CD4-positive, alpha-beta T cell treated with Interleukin-17A for 4 hours (primary cell): ENCODE results near the gene NBDY.
"Not testable (repeated sequence)": the region's sequence is repeated elsewhere in the genome, so short reads cannot be mapped to it uniquely, and the experiment has no call there.

ENCODE experiments used
- DNase-seq: peaks from one replicate; pipeline ENCODE4 v3.0.0-alpha.2; 2020; ENCODE audit warnings: mixed read lengths

Gene NBDY, protein sequence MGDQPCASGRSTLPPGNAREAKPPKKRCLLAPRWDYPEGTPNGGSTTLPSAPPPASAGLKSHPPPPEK

DNA sequence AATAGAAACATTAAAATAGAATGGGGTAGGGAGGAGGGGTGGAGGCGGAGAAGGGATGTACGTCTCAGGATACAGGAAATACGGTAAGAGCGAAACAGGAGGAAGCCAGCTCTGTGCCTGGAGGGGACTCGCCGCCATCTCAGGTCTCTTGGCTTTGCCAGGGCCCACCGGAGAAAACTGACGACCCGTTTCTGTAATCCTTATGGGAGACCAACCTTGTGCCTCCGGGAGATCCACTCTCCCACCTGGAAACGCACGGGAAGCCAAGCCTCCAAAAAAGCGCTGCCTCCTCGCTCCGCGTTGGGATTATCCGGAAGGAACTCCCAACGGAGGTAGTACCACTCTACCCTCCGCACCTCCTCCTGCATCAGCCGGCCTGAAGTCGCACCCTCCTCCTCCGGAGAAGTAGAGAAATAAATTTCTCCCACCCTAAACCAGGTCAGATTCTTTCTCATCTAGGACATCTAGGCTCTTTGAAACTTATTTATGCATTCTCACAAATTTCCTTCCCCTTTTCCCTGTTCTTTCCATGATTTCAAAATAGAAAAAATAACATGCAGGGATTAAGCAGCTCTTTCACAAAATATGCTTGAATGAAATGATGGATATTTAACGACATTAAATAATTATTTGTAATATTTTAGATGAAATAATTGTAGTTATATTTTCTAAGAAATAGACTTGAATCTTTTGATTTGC lies at the start of gene NBDY:
TSS of gene NBDY (plus strand) at position 92 of the 699 bp plus-strand sequence. CDS start at position 203, 111 bp downstream.
- DNase-seq = peak; percentile 40

DNA sequence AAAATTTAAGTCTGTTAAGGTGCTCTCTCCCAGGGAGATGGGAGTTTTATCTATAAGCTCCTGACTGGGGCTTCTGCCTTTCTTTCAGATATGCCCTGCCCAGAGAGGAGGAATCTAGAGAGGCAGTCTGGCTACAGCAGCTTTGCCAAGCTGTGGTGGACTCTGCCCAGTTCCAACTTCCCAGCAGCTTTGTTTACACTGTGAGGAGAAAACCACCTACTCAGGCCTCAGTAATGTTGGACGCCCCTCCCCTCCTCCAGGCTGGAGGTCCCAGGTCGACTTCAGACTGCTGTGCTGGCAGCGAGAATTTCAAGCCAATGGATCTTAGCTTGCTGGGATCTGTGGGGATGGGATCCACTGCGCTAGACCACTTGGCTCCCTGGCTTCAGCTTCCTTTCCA lies 24.5 kb upstream of the NBDY start:
- not testable (repeated sequence) for DNase-seq

DNA sequence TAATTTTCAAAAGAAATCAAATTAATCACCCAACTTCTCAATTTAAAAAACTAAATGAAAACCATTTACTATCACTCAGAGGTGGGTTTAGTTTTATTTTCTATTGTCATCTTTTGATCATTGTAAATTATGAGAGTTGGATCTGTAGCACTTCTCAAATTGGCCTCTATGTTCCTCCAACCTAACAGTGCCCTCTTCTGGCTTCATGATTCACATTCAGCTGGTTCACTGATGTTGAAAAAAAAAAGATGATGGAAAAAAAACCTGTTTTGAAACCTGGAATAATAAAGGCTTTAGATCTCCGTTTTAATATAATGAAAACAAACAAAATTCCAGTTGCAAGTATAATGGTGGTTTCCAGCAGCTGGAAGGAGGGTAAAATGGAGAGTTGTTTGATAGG lies 2.4 kb upstream of the NBDY start:
- peak; percentile 31 for DNase-seq

DNA sequence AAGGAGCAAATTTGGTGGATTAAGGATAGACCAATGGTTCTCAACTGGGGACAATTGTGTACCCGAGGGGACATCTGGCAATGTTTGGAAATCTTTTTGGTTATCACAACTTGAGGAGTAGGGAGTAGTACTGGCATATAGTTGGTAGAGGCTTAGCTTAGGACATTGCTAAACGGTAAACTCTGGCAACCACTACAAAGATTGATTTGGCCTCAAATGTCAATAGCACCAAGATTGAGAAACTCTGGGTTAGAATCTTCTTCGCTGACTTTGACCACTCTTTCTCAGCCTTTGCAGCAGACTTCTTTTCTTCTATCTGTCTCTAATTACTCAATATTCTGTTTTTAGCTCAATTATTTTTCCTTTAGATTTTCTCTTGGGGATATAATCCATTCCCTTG lies 1.5 kb upstream of the NBDY start:
- DNase-seq = no peak

DNA sequence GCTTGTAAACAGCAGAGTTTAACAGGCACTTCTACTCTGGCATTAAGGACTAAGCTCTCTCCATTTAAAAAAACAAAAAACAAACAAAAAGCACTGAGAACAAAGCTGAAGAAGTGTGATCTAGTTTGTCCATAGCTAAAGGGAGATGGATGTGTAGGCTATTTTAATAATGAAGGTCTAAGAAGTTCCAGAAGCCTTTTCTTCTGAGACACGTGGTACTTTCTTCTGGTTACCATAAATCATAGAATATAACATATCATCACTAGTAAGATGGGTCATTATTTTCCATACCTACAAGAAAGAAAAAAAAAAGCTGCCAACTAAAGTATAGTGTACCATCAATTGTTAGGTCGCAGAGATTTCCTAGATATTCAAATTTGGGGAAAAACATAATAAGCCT lies 722 bp upstream of the NBDY start:
- no peak for DNase-seq

DNA sequence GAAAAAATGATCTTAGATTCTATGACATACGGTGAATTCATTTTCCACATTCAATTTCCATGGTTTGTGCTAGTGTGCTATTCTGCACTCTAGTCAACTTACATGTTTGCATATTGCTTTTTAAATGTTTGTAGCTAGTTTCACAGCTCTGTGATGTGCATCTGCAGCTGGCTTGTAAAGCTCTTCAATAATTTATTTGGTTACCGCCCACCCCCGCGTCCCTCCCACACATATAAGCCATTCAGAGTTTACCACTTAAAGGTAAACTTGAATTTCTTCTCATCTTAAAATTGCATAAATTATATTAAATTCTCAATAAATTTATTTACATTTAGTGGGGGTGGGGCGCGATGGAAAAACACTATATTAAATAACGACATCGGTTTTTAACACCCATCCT lies 291 bp upstream of the NBDY start:
- peak; percentile 23 for DNase-seq

DNA sequence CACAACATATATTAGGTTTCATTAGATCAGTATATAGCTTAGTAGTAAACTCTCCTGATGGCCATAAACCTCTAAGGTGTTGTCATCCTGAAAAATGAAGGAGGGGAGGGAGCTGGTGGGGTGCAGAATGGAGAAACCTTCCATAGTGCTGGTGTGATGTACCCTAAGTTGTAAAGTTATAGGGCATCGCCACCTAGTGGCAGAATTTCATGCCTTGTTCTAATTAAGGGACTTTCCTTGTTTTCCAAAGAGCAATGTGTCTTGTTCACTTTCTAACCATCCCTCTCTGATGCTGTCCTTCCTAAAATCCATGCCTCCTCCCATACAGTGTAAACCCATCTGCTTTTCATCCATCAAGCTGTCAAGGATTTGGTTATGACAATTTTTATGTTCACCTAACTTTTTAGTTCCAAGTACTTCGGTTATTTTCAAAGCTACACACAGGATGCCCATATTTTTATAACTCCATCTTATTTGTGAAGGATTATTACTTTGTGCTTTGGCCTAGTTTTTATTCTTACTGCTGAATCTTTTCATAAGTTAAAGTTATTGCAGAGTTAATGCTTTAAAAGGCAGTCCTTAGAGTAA lies 4.5 kb downstream of the NBDY start:
- DNase-seq = peak; percentile 68

DNA sequence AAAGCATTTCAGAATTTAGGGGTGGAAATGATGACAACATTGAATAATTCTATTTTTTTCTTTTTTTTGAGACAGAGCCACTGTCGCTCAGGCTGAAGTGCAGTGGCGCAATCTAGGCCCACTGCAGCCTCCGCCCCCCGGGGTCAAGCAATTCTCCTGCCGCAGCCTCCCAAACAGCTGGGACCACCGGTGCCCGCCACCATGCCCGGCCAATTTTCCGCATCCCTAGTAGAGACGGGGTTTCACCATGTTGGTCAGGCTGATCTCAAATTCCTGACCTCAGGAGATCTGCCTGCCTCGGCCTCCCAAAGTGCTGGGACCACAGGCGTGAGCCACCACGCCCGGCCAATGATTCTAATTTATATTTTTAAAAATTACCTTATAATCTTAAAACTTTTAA lies 7.2 kb downstream of the NBDY start:
- no peak for DNase-seq

DNA sequence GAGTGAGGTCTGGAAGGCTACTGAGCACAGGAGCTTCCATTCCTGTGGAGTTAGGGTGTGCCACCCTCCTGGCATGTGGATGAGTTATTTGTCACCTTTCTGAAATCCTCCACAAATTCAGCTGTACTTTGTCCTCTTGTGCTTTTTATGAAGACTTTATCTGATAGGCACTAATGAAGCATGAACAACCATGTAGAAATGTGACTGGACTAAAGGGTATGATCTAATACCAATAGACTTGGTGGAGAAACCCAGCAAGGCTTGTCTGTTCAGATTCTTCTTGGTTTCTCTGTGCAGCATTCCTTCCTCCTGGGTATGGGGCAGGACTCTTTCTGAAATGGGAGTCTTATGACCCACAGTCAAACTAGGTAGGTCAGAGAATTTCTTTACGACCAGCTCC lies 9.6 kb downstream of the NBDY start:
- no peak for DNase-seq

DNA sequence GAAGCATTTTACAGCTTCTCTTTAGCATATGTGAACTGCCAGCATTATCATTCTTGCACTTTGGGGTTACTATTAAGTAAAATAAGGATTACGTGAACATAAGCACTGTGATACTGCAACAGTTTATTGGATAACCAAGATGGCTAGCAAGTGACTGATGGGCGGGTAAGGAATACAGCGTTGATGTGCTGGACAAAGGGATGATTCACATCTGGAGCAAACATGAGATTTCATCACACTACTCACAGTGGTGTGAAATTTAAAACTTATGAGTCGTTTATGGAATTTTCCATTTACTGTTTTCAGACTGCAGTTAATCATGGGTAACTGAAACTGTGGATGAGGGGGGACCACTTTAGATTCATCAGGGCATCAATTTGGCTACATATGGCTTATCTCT lies 16.0 kb downstream of the NBDY start:
- DNase-seq = no peak

DNA sequence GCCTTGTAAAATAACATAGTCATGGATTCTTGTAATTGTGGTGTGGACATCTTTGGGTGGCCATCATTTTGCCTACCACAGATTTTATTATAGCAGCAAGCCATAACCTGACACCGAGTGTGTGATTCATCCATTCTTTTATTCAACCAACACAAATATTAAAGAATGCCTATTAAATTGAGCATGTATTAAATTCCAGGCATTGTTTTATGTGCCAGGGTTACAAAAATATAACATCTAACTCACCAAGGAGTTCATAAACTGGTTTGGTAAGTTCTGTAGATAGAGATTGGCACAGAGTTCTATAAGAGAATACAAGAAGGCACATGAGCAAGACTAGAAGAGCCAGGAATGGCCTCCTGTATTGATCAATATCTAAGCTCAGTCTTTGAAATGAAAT lies 18.0 kb downstream of the NBDY start:
- no peak for DNase-seq

DNA sequence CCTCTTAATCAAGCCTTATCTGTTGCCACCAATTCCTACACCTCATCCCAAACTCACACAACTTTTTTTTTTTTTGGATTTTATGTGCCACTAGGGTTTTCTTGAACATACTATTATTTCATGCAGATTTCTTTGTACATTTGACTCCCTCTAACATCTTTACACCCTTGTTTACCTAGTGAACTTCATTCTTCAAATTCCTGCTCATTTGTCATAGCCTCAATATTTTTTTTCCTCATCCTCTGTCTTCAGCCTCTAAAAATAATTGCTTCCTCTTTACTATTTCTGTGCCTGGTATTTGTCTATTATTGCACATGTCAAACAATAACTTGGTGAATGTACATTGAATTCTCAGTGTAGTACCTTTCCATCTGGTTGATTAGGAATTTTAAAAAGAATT lies 22.0 kb downstream of the NBDY start:
- DNase-seq = no peak

DNA sequence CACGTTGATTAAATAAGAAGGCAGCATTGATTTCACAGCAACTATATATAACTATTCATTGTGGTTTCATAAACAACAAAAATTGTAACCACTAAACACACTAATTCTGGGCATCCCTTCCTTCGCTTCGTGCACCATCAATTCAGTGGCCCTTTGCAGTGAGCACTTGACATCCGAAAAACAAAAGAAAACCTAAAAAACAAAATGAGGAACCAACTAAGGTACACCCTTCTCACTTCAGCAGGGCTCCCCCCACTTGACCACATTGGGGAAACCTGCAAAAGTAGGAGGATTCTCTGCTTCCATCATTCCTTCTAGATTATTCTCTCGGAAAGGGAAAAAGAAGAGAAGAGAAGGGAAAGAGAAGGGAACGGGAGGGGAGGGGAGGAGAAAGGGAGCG lies 28.3 kb downstream of the NBDY start:
- no peak for DNase-seq

DNA sequence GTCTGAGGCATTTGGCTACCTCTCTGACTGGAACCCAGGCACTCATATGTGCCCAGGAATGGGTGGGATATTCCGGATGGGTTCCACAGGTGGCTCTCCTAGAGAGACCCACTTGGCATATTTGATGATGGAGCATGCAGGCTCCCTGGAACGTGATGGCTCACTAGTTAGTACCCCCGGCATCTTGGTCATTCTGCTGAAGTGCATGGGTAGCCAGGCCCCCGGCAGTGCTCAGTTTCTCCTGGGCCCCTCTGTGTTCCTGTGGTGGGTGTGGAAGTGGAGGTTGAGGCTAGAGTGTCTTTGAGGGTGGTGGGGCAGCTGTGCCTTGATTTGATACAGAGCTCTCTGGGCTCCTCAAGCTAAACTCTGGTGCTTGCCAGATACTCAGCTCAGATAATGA lies 29.4 kb downstream of the NBDY start:
- no peak for DNase-seq

DNA sequence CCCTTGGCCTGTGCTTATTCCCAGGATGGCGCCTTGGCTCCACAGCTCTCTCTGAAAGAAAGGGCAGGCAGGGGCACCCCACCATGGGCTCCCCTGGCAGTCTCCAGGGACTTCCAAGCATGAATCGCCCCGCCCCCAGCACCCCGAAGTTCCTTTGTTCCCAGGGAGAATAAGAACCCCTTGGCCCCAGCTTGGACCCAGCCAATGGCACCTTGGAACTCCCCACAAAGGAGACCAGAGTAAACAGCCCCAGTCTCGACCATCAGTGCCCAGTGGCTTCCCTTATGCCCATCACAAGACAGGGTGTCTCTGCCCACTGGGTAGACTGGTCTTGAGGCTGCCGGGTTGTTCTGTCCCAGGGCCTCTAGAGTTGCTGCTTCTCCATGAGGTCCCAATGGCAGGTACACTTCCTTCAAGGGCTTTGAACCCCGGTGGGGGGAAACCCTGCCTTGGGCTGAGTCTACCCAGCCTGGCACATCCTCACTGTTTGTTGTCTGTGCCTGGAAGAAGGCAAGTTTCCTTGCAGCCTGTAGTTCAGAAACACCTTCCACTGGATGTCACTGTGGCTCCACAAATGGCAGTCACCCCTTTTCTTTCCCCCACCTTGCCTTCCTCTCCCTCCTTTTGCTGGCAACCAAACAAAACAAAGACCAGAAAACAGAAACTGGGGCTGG lies 30.8 kb downstream of the NBDY start:
- DNase-seq = peak; percentile 38

DNA sequence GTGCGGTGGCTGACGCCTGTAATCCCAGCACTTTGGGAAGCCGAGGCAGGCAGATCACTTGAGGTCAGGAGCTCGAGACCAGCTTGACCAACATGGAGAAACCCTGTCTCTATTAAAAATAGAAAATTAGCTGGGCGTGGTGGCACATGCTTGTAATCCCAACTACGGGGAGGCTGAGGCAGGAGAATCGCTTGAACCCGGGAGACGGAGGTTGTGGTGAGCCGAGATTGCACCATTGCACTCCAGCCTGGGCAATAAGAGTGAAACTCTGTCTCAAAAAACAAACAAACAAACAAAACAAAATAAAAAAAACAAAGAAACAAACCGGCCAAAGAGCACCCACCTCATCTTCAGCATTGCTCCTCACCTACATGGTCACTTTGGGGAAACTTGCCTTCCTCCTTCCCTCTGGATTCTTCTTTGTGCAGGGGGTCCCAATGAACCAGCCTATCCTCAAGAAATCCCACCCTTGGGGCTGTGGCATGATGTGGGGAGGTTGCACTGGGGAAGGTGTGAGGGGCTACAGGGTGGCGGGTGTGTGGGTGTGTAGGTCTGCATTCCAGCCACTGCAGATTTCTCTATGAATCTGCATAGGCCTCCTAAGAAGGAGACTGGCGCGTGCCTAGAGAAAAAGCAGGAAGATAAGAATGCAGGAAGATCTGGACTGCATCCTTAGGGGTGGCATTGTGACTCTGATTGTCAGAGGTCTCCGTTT lies 31.5 kb downstream of the NBDY start:
- DNase-seq = not testable (repeated sequence)

DNA sequence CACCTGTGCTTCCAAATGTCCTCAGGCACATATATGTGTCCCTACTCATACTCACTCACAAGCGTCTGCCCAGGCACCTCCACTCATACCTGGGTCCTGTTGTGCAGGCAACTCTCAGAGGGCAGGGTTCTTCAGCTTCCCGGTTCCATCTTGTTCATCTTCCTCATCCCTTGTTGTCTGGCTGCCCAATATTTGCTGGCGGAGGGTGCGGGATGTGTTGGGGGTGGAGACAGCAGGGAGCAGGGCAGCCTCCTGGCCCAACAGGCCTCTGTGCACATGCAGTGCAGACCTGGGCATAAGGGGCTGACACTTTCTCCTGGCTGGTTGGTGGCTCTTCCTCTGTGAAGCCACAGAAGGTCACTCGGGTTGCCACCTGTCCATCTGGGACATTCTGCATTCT lies 32.1 kb downstream of the NBDY start:
- no peak for DNase-seq

DNA sequence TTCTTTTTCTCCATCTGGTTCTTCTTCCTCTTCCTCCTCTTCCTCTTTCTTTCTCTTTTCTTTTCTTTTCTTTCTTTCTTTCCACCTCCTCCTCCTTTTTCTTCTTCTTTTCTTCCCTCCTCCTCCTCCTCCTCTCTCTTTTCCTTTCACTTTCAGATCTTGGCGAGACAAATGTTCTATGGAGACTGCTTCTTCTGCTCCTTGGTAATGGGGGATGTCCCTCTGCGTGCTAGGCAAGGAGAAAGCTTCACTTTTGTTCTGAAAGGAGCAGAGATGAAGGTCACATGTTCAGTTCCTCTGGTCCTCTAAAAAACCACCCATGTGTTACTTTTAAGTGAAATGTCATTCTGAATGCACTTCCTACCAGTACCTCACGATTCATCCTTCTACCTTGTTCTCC lies 33.2 kb downstream of the NBDY start:
- DNase-seq = no peak

DNA sequence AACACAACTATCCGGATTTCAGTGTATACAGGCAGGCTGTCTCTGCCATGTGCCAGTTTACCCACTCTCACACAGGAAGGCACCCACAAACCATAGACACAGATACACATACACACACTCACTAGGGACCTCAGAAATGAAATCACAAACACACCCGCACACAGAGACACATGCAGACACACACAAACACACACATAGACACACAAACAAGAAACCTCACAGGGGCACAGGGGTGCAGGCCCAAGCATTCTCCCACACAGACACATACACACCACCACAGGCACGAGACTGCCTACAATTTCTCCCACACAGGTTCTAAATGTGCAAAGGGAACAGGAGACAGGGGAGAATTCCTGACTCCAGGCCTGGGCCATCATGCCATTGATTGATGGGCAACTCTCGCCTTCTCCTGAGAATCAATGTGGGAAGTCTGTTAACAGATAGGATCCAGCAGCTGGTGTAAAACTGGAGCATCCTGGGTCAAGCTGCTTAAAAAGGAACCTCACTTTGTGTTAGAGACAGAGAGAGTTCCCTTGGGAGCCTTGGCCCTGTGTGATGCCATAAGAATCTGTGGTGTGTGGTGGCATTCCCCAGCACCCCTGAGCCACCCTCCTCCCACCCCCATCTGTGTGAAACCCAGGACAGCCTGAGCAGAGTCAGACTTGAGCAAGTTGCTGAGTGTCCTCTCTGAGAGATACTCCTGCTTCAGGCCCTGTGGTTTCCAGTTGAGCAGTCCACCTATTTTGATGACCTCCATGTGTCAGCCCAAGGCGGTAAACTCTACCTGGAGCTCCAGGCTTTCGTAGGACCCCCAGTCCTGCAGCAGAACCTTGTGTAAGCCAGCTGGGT lies 33.9 kb downstream of the NBDY start:
- DNase-seq = no peak

DNA sequence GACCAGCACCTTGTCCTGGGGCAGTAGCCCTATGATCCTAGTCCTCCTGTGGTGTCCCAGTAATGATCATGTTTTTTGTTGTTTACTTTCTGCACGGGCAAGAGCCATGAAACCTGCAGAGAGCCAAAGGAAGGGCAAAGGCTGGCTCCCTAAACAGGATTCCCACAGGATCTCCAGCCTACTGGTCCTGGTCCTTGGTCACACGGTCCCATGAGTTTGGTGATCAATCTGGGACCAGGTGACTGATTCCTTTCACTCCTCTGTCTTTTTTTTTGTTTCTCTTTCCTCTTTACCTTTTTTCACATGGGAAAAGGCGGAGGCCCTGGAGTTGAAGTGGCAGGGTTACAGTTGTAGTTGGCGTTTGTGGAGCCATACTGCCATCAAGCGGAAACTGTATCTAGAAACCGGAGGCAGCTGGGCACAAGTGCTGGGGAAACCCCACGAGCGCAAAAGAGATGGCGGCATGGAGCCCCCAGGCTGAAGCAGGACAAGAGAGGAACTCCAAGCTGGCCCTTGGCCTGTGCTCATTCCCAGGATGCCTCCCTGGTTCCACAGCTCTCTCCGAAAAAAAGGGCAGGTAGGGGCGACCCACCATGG lies 34.6 kb downstream of the NBDY start:
- DNase-seq = peak; percentile 86

DNA sequence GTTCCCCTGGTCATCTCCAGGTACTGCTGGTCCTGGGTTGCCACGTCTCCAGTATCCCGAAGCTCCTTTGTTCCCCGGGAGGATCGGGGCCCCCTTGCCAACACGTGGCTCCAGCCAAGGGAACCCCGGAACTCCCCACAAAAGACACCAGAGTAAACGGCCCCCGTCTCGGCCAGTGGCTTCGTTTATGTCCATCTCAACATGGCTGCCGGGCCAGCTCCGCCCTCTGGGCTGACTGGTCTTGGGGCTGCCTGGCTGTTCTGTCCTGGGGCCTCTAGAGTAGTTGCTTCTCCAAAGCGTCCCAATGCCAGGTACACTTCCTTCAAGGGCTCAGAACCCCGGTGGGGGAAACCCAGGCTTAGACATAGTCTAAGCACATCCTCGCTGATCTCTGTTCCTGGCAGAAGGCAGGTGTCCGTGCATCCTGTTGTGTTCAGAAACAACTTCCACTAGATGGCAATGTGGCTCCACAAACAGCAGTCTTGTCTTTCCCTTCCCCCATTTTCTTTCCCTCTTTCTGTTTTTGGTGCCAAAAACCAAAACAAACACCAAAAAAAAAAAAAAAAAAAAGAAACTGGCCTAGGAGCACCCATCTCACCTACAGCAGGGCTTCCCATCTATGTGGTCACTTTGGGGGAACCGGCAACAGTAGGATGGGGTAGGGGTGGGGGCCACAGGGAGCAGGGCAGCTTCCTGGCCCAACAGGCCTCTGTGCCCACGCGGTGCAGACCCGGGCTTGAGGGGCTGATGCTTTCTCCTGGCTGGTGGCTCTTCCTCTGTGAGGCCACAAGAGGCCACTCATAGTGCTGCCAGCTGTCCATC lies 35.3 kb downstream of the NBDY start:
- DNase-seq = peak; percentile 87
